ENCODE results near the gene CLDN14.

Gene CLDN14

GRCh38 chr21:36464590-36464989 is 15.3 kb downstream of the CLDN14 start:
- DNase-seq (ENCODE audit: insufficient read length, low spot score) (no peak), FAIRE-seq (no peak)
- no peak for TF ChIP-seq POU2F2 (IDR thresholded peaks at IDR 0.05; ENCODE audit: low read depth, low read length)
- no peak for TF ChIP-seq SPI1 (IDR thresholded peaks at IDR 0.05; ENCODE audit: low read depth, low read length)
- no peak for TF ChIP-seq POLR2A (IDR thresholded peaks at IDR 0.05; ENCODE audit: low read depth, low read length)
- no peak for TF ChIP-seq POLR2AphosphoS5 (IDR thresholded peaks at IDR 0.05; ENCODE audit: low read depth, low read length)
- TF ChIP-seq PAX5 (IDR thresholded peaks at IDR 0.05; ENCODE audit: insufficient read depth, low read length, severe bottlenecking), result no peak
- no peak for TF ChIP-seq TAF1 (IDR thresholded peaks at IDR 0.05; ENCODE audit: low read depth, low read length)

- FAIRE-seq (no peak), DNase-seq (ENCODE audit: insufficient read length, low spot score) (no peak)
- TF ChIP-seq SPI1 (IDR thresholded peaks at IDR 0.05; ENCODE audit: low read depth, low read length) (peak; percentile 6; the same call in 1 of the 2 replicates), PAX5 (IDR thresholded peaks at IDR 0.05; ENCODE audit: insufficient read depth, low read length, severe bottlenecking) (no peak), POLR2AphosphoS5 (IDR thresholded peaks at IDR 0.05; ENCODE audit: low read depth, low read length) (no peak)
Observed at GRCh38 chr21:36463991-36464390, 15.9 kb downstream of the CLDN14 start.

- DNase-seq (ENCODE audit: insufficient read length, low spot score) (no peak), FAIRE-seq (no peak)
- TF ChIP-seq POLR2AphosphoS5 (IDR thresholded peaks at IDR 0.05; ENCODE audit: low read depth, low read length) (no peak), PAX5 (IDR thresholded peaks at IDR 0.05; ENCODE audit: insufficient read depth, low read length, severe bottlenecking) (no peak)
Observed at GRCh38 chr21:36463204-36463603, 16.7 kb downstream of the CLDN14 start.

- no peak for TF ChIP-seq TAF1 (IDR thresholded peaks at IDR 0.05; ENCODE audit: low read depth, low read length)
- TF ChIP-seq POLR2A (IDR thresholded peaks at IDR 0.05; ENCODE audit: low read depth, low read length), result no peak
- TF ChIP-seq SPI1 (IDR thresholded peaks at IDR 0.05; ENCODE audit: low read depth, low read length), result no peak
- TF ChIP-seq POU2F2 (IDR thresholded peaks at IDR 0.05; ENCODE audit: low read depth, low read length), result no peak
- TF ChIP-seq PAX5 (IDR thresholded peaks at IDR 0.05; ENCODE audit: insufficient read depth, low read length, severe bottlenecking), result no peak
- no peak for TF ChIP-seq POLR2AphosphoS5 (IDR thresholded peaks at IDR 0.05; ENCODE audit: low read depth, low read length)
- FAIRE-seq (no peak), DNase-seq (ENCODE audit: insufficient read length, low spot score) (no peak)
Observed at GRCh38 chr21:36461918-36462486, 17.9 kb downstream of the CLDN14 start.

GRCh38 chr21:36461277-36461917 is 18.5 kb downstream of the CLDN14 start:
- DNase-seq (ENCODE audit: insufficient read length, low spot score), result no peak
- TF ChIP-seq TAF1 (IDR thresholded peaks at IDR 0.05; ENCODE audit: low read depth, low read length) (no peak), POLR2AphosphoS5 (IDR thresholded peaks at IDR 0.05; ENCODE audit: low read depth, low read length) (no peak), POU2F2 (IDR thresholded peaks at IDR 0.05; ENCODE audit: low read depth, low read length) (no peak), POLR2A (IDR thresholded peaks at IDR 0.05; ENCODE audit: low read depth, low read length) (no peak), PAX5 (IDR thresholded peaks at IDR 0.05; ENCODE audit: insufficient read depth, low read length, severe bottlenecking) (no peak), SPI1 (IDR thresholded peaks at IDR 0.05; ENCODE audit: low read depth, low read length) (no peak)
- no peak for FAIRE-seq

- TF ChIP-seq TAF1 (IDR thresholded peaks at IDR 0.05; ENCODE audit: low read depth, low read length) (no peak), POLR2A (IDR thresholded peaks at IDR 0.05; ENCODE audit: low read depth, low read length) (no peak), PAX5 (IDR thresholded peaks at IDR 0.05; ENCODE audit: insufficient read depth, low read length, severe bottlenecking) (no peak), POU2F2 (IDR thresholded peaks at IDR 0.05; ENCODE audit: low read depth, low read length) (no peak), SPI1 (IDR thresholded peaks at IDR 0.05; ENCODE audit: low read depth, low read length) (no peak), POLR2AphosphoS5 (IDR thresholded peaks at IDR 0.05; ENCODE audit: low read depth, low read length) (no peak)
- no peak for DNase-seq (ENCODE audit: insufficient read length, low spot score)
- no peak for FAIRE-seq
Observed at GRCh38 chr21:36460866-36461265, 19.1 kb downstream of the CLDN14 start.

- DNase-seq (ENCODE audit: insufficient read length, low spot score) (no peak), FAIRE-seq (no peak)
- TF ChIP-seq PAX5 (IDR thresholded peaks at IDR 0.05; ENCODE audit: insufficient read depth, low read length, severe bottlenecking) (no peak), TAF1 (IDR thresholded peaks at IDR 0.05; ENCODE audit: low read depth, low read length) (no peak), SPI1 (IDR thresholded peaks at IDR 0.05; ENCODE audit: low read depth, low read length) (no peak), POLR2A (IDR thresholded peaks at IDR 0.05; ENCODE audit: low read depth, low read length) (no peak), POLR2AphosphoS5 (IDR thresholded peaks at IDR 0.05; ENCODE audit: low read depth, low read length) (no peak), POU2F2 (IDR thresholded peaks at IDR 0.05; ENCODE audit: low read depth, low read length) (no peak)
Observed at GRCh38 chr21:36459098-36459497, 20.8 kb downstream of the CLDN14 start.

GRCh38 chr21:36456729-36457414 is 23.1 kb downstream of the CLDN14 start:
- FAIRE-seq (no peak), DNase-seq (ENCODE audit: insufficient read length, low spot score) (no peak)
- TF ChIP-seq POU2F2 (IDR thresholded peaks at IDR 0.05; ENCODE audit: low read depth, low read length), result no peak
- TF ChIP-seq SPI1 (IDR thresholded peaks at IDR 0.05; ENCODE audit: low read depth, low read length), result peak; percentile 35; the same call in 1 of the 2 replicates

GRCh38 chr21:36454706-36455105 is 25.2 kb downstream of the CLDN14 start:
- TF ChIP-seq TAF1 (IDR thresholded peaks at IDR 0.05; ENCODE audit: low read depth, low read length) (no peak), POLR2A (IDR thresholded peaks at IDR 0.05; ENCODE audit: low read depth, low read length) (no peak), POU2F2 (IDR thresholded peaks at IDR 0.05; ENCODE audit: low read depth, low read length) (no peak)
- FAIRE-seq (no peak), DNase-seq (ENCODE audit: insufficient read length, low spot score) (no peak)

GRCh38 chr21:36454093-36454531 is 25.8 kb downstream of the CLDN14 start:
- DNase-seq (ENCODE audit: insufficient read length, low spot score), result no peak
- TF ChIP-seq PAX5 (IDR thresholded peaks at IDR 0.05; ENCODE audit: insufficient read depth, low read length, severe bottlenecking) (no peak), SPI1 (IDR thresholded peaks at IDR 0.05; ENCODE audit: low read depth, low read length) (no peak), POLR2A (IDR thresholded peaks at IDR 0.05; ENCODE audit: low read depth, low read length) (no peak), POU2F2 (IDR thresholded peaks at IDR 0.05; ENCODE audit: low read depth, low read length) (no peak), POLR2AphosphoS5 (IDR thresholded peaks at IDR 0.05; ENCODE audit: low read depth, low read length) (no peak), TAF1 (IDR thresholded peaks at IDR 0.05; ENCODE audit: low read depth, low read length) (no peak)
- no peak for FAIRE-seq
